ENCODE results near the gene RHO. TPM values are rescaled to one million over a fixed set of nuclear protein-coding genes. Genes with fewer than 3 reads are reported as not detected.
"Not testable (repeated sequence)": the region's sequence is repeated elsewhere in the genome, so short reads cannot be mapped to it uniquely, and the experiment has no call there.

RHO gene
- total RNA-seq, 2 donors from 2014 or later: 0.23 TPM; not detected in 1

GRCh38 chr3:129498603-129499488 lies 29.6 kb upstream of the RHO start:
- WGBS: 79% methylated on average over 7 of the region's 8 CpGs

GRCh38 chr3:129499604-129500333 lies 28.7 kb upstream of the RHO start:
- H3K36me3 ChIP-seq; intact Hi-C loops (cut with DNase I); DNase-seq (ENCODE audit: low spot score); H3K4me1 ChIP-seq (replicated peaks); H3K4me3 ChIP-seq; H3K27ac ChIP-seq; H3K9me3 ChIP-seq; H3K27me3 ChIP-seq (replicated peaks; ENCODE audit: insufficient read depth): not testable (repeated sequence)
- 91% methylated on average over 11 of the region's 14 CpGs for WGBS

More at GRCh38 chr3:129498603-129499488, 29.6 kb upstream of the RHO start:
- H3K27me3 ChIP-seq (replicated peaks; ENCODE audit: insufficient read depth); H3K27ac ChIP-seq; H3K4me3 ChIP-seq; H3K4me1 ChIP-seq (replicated peaks); intact Hi-C loops (cut with DNase I); H3K36me3 ChIP-seq; H3K9me3 ChIP-seq; DNase-seq (ENCODE audit: low spot score): not testable (repeated sequence)

GRCh38 chr3:129500334-129500658 lies 28.1 kb upstream of the RHO start:
- no peak overlapping the region for H3K27ac ChIP-seq
- H3K4me1 ChIP-seq (replicated peaks): no peaks in the 10 kb centered on the region
- DNase-seq (ENCODE audit: low spot score): no peak
- H3K36me3 ChIP-seq: no peaks in the 10 kb centered on the region
- no peaks in the 10 kb centered on the region for H3K27me3 ChIP-seq (replicated peaks; ENCODE audit: insufficient read depth)
- TF ChIP-seq POLR2AphosphoS5 (IDR thresholded peaks at IDR 0.05) (no peak), POLR2A (IDR thresholded peaks at IDR 0.05) (no peak), CTCF (IDR thresholded peaks at IDR 0.05) (no peak)
- H3K4me3 ChIP-seq: no peak overlapping the region
- WGBS: 91% methylated on average over 5 of the region's 5 CpGs
- intact Hi-C loops (cut with DNase I): no loop called here
- H3K9me3 ChIP-seq: no peaks in the 10 kb centered on the region

- Histone ChIP-seq H3K4me1 (replicated peaks) (no peaks in the 10 kb centered on the region), H3K4me3 (no peak overlapping the region), H3K36me3 (no peaks in the 10 kb centered on the region), H3K27me3 (replicated peaks; ENCODE audit: insufficient read depth) (no peaks in the 10 kb centered on the region), H3K27ac (no peak overlapping the region), H3K9me3 (no peaks in the 10 kb centered on the region)
- intact Hi-C loops (cut with DNase I): no loop called here
- DNase-seq (ENCODE audit: low spot score): no peak
- 76% methylated on average over 5 of the region's 5 CpGs for WGBS
- TF ChIP-seq CTCF (IDR thresholded peaks at IDR 0.05) (no peak), POLR2A (IDR thresholded peaks at IDR 0.05) (no peak), POLR2AphosphoS5 (IDR thresholded peaks at IDR 0.05) (no peak)
These were observed 26.8 kb upstream of the RHO start for GRCh38 chr3:129501630-129502029.

GRCh38 chr3:129502641-129503408 lies 25.6 kb upstream of the RHO start:
- H3K27ac ChIP-seq: no peak overlapping the region
- H3K36me3 ChIP-seq: no peaks in the 10 kb centered on the region
- H3K9me3 ChIP-seq: no peaks in the 10 kb centered on the region
- WGBS: 89% methylated on average over 18 of the region's 18 CpGs
- TF ChIP-seq POLR2A (IDR thresholded peaks at IDR 0.05): no peak
- TF ChIP-seq CTCF (IDR thresholded peaks at IDR 0.05): no peak
- no peak for TF ChIP-seq POLR2AphosphoS5 (IDR thresholded peaks at IDR 0.05)
- intact Hi-C loops (cut with DNase I): no loop called here
- H3K4me1 ChIP-seq (replicated peaks): no peaks in the 10 kb centered on the region
- no peak overlapping the region for H3K4me3 ChIP-seq
- H3K27me3 ChIP-seq (replicated peaks; ENCODE audit: insufficient read depth): no peaks in the 10 kb centered on the region
- DNase-seq (ENCODE audit: low spot score): no peak

Measured in prostate gland (tissue), 2 donors.